Omental fat pad (tissue), 4 donors: ENCODE results near the gene DNAJC18. TPM values are rescaled to one million over a fixed set of nuclear protein-coding genes. Genes with fewer than 3 reads are reported as not detected.

Source experiments
- ATAC-seq: fragments of 150-250 bp; one replicate; pipeline ENCODE4 v1.9.1; 2016; ENCODE audit warnings: mild to moderate bottlenecking, moderate library complexity; ENCODE audit not compliant: low FRiP score
- DNase-seq: peaks from one replicate; pipeline ENCODE4 v3.0.0-alpha.2; 2019; ENCODE audit warnings: low spot score
- total RNA-seq, 4 donors: library from RNA; depleted of rRNA; stranded (reverse); fragments of >200 nt; gene quantifications; one replicate each; pipeline ENCODE4 v1.1.0, GENCODE V29; 2016
- TF ChIP-seq, protein P1 (sequence below), 3 donors: fragments of 450-650 bp; IDR thresholded peaks; one replicate each; pipeline ENCODE4 v1.5.1; 2016 to 2017; ENCODE audit warnings: antibody characterized with exemption in 3 of 3, mild to moderate bottlenecking in 3 of 3, moderate library complexity in 2 of 3

Gene DNAJC18
- total RNA-seq, 4 donors from 2014 or later: 6.1 to 7.4 (median 6.5) TPM

DNA sequence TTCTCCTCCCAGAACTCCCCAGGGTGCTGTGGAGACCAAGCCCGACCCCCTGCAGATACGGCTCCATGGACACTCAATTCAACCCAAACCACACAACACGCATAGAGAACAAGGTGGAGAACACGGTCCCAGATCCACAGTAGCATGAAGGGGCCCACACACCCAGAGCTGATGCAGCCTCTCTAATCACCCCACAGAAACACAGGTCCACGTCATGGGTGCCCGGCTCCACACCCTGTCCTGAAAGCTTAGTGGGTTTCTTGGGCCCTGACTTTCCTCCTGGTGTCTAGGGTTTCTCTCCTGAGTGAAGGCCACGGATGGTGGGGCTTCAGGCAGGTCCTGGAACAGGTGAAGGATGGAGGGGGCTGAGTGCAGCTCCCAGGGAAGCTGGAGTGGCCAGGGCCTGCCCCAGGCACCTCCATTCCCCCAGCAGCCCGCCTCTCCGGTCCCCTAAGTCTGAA, 54.7 kb downstream of the DNAJC18 start:
- TF ChIP-seq, protein P1, sequence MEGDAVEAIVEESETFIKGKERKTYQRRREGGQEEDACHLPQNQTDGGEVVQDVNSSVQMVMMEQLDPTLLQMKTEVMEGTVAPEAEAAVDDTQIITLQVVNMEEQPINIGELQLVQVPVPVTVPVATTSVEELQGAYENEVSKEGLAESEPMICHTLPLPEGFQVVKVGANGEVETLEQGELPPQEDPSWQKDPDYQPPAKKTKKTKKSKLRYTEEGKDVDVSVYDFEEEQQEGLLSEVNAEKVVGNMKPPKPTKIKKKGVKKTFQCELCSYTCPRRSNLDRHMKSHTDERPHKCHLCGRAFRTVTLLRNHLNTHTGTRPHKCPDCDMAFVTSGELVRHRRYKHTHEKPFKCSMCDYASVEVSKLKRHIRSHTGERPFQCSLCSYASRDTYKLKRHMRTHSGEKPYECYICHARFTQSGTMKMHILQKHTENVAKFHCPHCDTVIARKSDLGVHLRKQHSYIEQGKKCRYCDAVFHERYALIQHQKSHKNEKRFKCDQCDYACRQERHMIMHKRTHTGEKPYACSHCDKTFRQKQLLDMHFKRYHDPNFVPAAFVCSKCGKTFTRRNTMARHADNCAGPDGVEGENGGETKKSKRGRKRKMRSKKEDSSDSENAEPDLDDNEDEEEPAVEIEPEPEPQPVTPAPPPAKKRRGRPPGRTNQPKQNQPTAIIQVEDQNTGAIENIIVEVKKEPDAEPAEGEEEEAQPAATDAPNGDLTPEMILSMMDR (IDR thresholded peaks at IDR 0.05): no peak
- DNase-seq (no peak), ATAC-seq (no peak)

DNA sequence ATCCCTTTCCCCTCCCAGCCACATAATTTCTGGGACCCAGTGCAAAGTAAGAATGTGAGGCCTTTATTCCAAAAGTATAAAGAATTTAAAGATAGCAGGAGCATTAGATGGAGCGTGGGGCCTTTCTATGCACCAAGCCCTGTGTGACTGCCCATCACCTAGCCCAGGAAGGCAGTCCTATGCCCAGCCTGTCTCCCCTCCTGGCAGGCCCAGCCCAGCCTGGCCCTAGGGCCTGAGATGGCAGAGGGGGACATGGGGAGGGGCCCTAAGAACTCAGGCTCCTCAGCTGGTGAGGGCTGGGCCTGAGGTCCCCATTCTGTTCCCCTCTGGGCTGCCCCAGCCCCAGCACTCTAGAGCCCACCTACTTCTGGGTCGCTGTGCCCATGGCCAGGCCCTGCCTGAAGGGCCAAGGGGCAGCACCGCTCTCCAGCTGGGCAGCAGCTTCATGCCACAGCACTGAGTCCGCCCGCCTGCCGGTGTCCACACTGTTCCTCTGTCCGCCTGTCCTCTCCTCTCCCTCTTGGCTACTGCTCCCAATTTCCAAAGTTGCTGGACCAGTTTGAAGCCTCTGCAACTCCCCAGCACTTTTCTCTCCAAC, 55.2 kb downstream of the DNAJC18 start:
- TF ChIP-seq, protein P1 (IDR thresholded peaks at IDR 0.05): no peak
- DNase-seq (no peak), ATAC-seq (no peak)

DNA sequence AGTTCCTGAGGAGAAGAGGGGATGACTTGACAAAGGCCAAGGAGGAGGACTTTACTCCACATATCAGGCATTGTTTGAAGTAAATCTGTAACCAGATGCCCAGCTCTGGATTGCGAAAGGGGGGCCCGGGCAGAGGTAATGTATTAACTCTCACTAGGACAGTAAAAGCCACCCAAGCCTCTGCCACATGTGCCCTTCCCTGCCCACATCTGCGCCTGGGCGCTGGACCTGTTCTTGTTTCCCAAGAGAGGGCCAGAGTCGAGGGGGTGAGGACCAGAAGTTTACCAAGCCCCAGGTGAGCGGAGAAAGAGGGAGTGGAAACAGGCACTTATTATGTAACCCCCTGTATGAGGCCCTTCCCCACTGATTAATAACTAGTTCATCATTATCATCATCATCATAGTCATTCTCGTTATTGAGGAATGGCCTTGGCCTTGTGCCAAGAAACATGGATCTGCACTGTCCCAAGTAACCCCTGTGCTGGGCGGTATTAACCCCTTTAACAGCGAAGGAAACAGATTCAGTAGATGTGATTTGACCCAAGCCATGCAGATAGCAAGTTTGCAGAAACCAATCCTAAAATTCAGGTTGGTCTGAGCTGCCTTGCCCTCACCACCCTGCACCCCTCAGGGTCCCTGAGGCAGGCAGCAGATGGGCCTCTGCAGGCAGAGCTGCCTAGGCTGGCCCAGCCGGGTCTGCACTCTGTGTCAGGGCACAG, 55.9 kb downstream of the DNAJC18 start, which contains the start of gene SLC23A1:
TSS of gene SLC23A1 (minus strand) at position 23 of the 718 bp plus-strand sequence. CDS start 44 bp downstream, outside the sequence.
- TF ChIP-seq, protein P1 (IDR thresholded peaks at IDR 0.05): no peak
- DNase-seq: no peak
- ATAC-seq: no peak

DNA sequence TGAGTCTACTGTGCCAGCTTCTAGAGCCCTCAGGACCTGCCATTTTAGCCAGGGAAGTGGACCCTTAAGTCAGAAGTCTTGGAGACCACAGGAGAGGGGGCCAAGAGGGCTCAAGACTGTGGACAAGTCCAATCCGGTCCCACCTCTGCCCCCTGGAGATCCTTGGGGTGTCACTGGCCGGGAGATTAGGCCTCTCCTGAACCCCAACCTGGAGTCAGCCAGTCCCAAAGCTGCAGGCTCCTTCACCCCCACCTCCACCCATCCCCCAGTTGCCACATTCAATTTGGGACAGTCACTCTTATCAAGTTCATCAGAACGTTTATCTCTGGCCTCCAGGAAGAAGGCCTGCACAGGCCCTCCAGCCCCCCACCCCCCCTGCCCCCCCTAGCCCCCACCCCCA, 56.5 kb downstream of the DNAJC18 start:
- ATAC-seq: no peak
- no peak for DNase-seq
- TF ChIP-seq, protein P1 (IDR thresholded peaks at IDR 0.05): no peak

DNA sequence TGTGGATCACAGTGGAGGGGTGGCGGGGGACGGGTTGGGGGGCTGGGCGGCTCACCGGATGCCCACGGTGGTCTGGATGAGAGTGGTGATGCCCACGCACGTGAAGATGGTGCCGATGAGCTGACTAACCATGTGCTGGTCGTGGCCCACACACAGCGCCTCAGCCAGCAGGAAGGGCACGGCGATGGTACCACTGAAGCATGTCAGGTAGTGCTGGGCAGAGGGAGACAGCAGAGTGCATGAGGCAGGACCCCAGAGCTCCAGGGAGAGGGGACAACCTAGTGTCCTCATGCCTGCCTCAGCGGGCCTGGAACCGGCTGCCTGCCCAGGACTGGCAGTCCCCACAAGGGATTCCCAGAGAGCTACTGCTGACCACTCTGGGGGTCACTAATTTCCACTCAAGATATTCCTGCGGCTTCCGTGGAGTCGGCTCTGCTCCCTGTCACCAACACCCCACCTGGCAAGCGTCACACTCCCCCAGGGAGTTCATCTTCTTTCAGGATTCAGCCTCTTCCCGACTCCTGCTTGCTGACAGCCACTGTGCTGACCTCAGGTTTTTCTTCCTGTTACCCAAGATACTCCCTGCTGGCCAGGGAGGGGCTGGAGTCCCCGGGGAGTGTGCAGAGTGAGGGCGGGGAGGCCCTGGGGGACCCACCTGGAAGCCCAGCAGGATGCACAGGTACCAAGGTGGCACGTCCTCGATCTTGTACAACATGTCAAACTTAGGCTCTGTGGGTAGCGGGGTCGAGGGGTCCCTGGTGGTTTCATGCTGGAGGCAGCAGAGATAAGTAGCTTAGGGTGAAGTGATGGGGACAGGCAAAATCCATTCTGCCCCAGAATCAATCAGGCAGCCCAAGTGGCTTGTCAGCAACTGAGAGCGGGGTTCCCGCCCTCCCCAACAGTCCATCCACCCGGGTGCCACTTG, 57.2 kb downstream of the DNAJC18 start:
- ATAC-seq (no peak), DNase-seq (no peak)
- TF ChIP-seq, protein P1 (IDR thresholded peaks at IDR 0.05): no peak

DNA sequence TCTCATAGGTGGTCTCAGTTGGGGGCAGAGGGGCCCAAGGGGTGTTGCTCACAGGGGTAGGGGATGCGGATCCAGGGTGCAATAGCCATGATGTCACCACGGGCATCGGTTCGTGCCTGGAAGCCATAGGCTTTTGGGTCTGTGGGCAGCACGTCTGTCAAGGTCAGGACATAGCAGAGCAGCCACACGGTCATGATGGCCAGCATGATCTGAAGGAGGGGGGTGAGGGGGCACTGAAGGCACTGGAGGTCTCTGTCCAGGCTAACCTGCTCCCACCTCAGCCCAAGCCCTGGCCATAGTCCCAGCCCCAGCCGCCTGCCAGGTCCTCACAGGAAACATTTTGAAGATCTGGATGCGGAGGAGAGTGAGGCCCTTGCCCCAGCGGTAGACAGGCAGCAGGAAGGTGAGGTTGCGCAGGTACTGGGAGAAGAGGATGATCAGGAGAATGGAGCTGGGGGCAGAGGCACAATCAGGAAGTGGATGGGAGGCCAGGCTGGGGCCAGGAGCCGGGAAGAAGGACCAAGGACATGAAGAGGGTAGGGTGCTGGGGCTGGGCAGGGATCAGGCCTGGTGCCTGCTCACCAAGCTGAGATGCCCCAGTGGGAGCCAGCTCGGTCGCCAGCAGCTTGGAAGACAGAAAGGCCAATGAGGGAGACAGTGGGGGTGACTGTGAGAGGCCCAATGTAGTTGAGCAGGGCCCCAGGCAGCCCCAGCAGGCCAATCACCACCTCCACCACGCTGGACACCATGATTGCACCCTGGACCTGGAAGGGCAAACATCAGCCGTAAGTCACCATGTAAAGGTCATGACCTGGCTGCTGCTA, 59.5 kb downstream of the DNAJC18 start:
- TF ChIP-seq, protein P1 (IDR thresholded peaks at IDR 0.05): no peak
- no peak for DNase-seq
- ATAC-seq: no peak
